IPS-20b (cell line): Measurements from ENCODE around the gene GSG1L.

Experiments used
- H3K27ac ChIP-seq: one replicate; pipeline ENCODE4 v1.5.1; 2013; ENCODE audit warnings: low read length
- H3K27me3 ChIP-seq: 2 replicates; pipeline ENCODE4 v1.6.1; 2013; ENCODE audit warnings: mild to moderate bottlenecking, low read length, inconsistent platforms; ENCODE audit not compliant: insufficient read depth
- H3K36me3 ChIP-seq: 2 replicates; pipeline ENCODE4 v1.6.1; 2013; ENCODE audit warnings: low read depth, mild to moderate bottlenecking, inconsistent platforms, low read length, moderate library complexity; ENCODE audit not compliant: insufficient read depth
- H3K4me1 ChIP-seq: 2 replicates; pipeline ENCODE4 v1.6.1; 2013; ENCODE audit warnings: mild to moderate bottlenecking, control low read depth, inconsistent platforms, low read length, moderate library complexity; ENCODE audit not compliant: insufficient read depth
- H3K4me3 ChIP-seq: 2 replicates; pipeline ENCODE4 v1.5.1; 2013; ENCODE audit warnings: mild to moderate bottlenecking, low read length, inconsistent platforms
- H3K9ac ChIP-seq: 2 replicates; pipeline ENCODE4 v1.6.1; 2013; ENCODE audit warnings: low read depth, mild to moderate bottlenecking, inconsistent platforms, low read length, moderate library complexity
- H3K9me3 ChIP-seq: 2 replicates; pipeline ENCODE4 v1.6.1; 2013; ENCODE audit warnings: mild to moderate bottlenecking, low read depth, low read length, inconsistent platforms; ENCODE audit not compliant: insufficient read depth

The GSG1L gene

GRCh38 chr16:27756206-27756970 is 307.1 kb downstream of the GSG1L start:
- Histone ChIP-seq H3K27ac (no peak overlapping the region), H3K4me3 (no peak overlapping the region), H3K27me3 (no peaks in the 10 kb centered on the region), H3K9ac (no peak overlapping the region), H3K4me1 (no peaks in the 10 kb centered on the region), H3K36me3 (no peaks in the 10 kb centered on the region), H3K9me3 (no peaks in the 10 kb centered on the region)

- Histone ChIP-seq H3K27me3 (no peaks in the 10 kb centered on the region), H3K9me3 (no peaks in the 10 kb centered on the region), H3K36me3 (no peaks in the 10 kb centered on the region), H3K4me1 (no peaks in the 10 kb centered on the region), H3K9ac (no peak overlapping the region), H3K27ac (no peak overlapping the region), H3K4me3 (no peak overlapping the region)
These were observed 308.5 kb downstream of the GSG1L start for GRCh38 chr16:27754788-27755690.

GRCh38 chr16:27753563-27753962 is 310.0 kb downstream of the GSG1L start:
- Histone ChIP-seq H3K9me3 (no peaks in the 10 kb centered on the region), H3K9ac (no peak overlapping the region), H3K27ac (no peak overlapping the region), H3K4me1 (no peaks in the 10 kb centered on the region), H3K4me3 (no peak overlapping the region), H3K27me3 (no peaks in the 10 kb centered on the region), H3K36me3 (no peaks in the 10 kb centered on the region)

- Histone ChIP-seq H3K27ac (no peak overlapping the region), H3K4me1 (no peaks in the 10 kb centered on the region), H3K27me3 (no peaks in the 10 kb centered on the region), H3K9me3 (no peaks in the 10 kb centered on the region), H3K36me3 (no peaks in the 10 kb centered on the region), H3K9ac (no peak overlapping the region), H3K4me3 (no peak overlapping the region)
These were observed 311.3 kb downstream of the GSG1L start for GRCh38 chr16:27752241-27752640.

GRCh38 chr16:27751676-27752075 is 311.8 kb downstream of the GSG1L start:
- Histone ChIP-seq H3K9me3 (no peaks in the 10 kb centered on the region), H3K4me1 (no peaks in the 10 kb centered on the region), H3K4me3 (no peak overlapping the region), H3K9ac (no peak overlapping the region), H3K27ac (no peak overlapping the region), H3K36me3 (no peaks in the 10 kb centered on the region), H3K27me3 (no peaks in the 10 kb centered on the region)

- Histone ChIP-seq H3K27me3 (no peaks in the 10 kb centered on the region), H3K9me3 (no peaks in the 10 kb centered on the region), H3K9ac (no peak overlapping the region), H3K4me1 (no peaks in the 10 kb centered on the region), H3K27ac (no peak overlapping the region), H3K4me3 (no peak overlapping the region), H3K36me3 (no peaks in the 10 kb centered on the region)
These were observed 312.3 kb downstream of the GSG1L start for GRCh38 chr16:27751233-27751632.

GRCh38 chr16:27749946-27750345 is 313.6 kb downstream of the GSG1L start:
- no peak overlapping the region for H3K27ac ChIP-seq
- H3K36me3 ChIP-seq: no peaks in the 10 kb centered on the region
- H3K4me1 ChIP-seq: no peaks in the 10 kb centered on the region
- H3K4me3 ChIP-seq: no peak overlapping the region
- H3K9me3 ChIP-seq: no peaks in the 10 kb centered on the region
- no peaks in the 10 kb centered on the region for H3K27me3 ChIP-seq
- no peak overlapping the region for H3K9ac ChIP-seq

- Histone ChIP-seq H3K27me3 (no peaks in the 10 kb centered on the region), H3K27ac (no peak overlapping the region), H3K36me3 (no peaks in the 10 kb centered on the region), H3K9ac (no peak overlapping the region), H3K4me1 (no peaks in the 10 kb centered on the region), H3K9me3 (no peaks in the 10 kb centered on the region), H3K4me3 (no peak overlapping the region)
These were observed 314.0 kb downstream of the GSG1L start for GRCh38 chr16:27749547-27749875.

GRCh38 chr16:27748868-27749546 is 314.5 kb downstream of the GSG1L start:
- H3K4me1 ChIP-seq: no peaks in the 10 kb centered on the region
- H3K4me3 ChIP-seq: no peak overlapping the region
- H3K9me3 ChIP-seq: no peaks in the 10 kb centered on the region
- no peaks in the 10 kb centered on the region for H3K36me3 ChIP-seq
- no peak overlapping the region for H3K9ac ChIP-seq
- no peaks in the 10 kb centered on the region for H3K27me3 ChIP-seq
- no peak overlapping the region for H3K27ac ChIP-seq

- no peak overlapping the region for H3K4me3 ChIP-seq
- no peaks in the 10 kb centered on the region for H3K36me3 ChIP-seq
- H3K27ac ChIP-seq: no peak overlapping the region
- no peak overlapping the region for H3K9ac ChIP-seq
- H3K4me1 ChIP-seq: no peaks in the 10 kb centered on the region
- no peaks in the 10 kb centered on the region for H3K9me3 ChIP-seq
- no peaks in the 10 kb centered on the region for H3K27me3 ChIP-seq
These were observed 315.6 kb downstream of the GSG1L start for GRCh38 chr16:27747946-27748345.

GRCh38 chr16:27746076-27746855 is 317.2 kb downstream of the GSG1L start:
- H3K27me3 ChIP-seq: no peaks in the 10 kb centered on the region
- no peak overlapping the region for H3K27ac ChIP-seq
- no peaks in the 10 kb centered on the region for H3K4me1 ChIP-seq
- H3K9me3 ChIP-seq: no peaks in the 10 kb centered on the region
- H3K36me3 ChIP-seq: no peaks in the 10 kb centered on the region
- H3K4me3 ChIP-seq: no peak overlapping the region
- no peak overlapping the region for H3K9ac ChIP-seq
